Measurements from ENCODE around the gene CLSTN2. TPM values are rescaled to one million over a fixed set of nuclear protein-coding genes. Genes with fewer than 3 reads are reported as not detected.

Gene CLSTN2
- polyA plus RNA-seq, 3 donors = not detected

- Histone ChIP-seq H3K4me2 (replicated peaks; ENCODE audit: extremely low read depth, low read length, poor library complexity, severe bottlenecking) (no peak overlapping the region), H3K4me1 (ENCODE audit: control insufficient read depth in 1 of 2, insufficient read depth in 2 of 2, low read length in 2 of 2) (peaks cover 0 to 6% of the 10 kb centered on the region in 2 donors), H3K27me3 (ENCODE audit: control insufficient read depth in 2 of 2, insufficient read depth in 2 of 2, low read length in 2 of 2) (no peaks in the 10 kb centered on the region), H2AFZ (ENCODE audit: insufficient read depth, low read depth, low read length, poor library complexity, severe bottlenecking) (no peak overlapping the region), H3K36me3 (replicated peaks in 1 of 2; ENCODE audit: control insufficient read depth in 1 of 2, insufficient read depth in 2 of 2, low read length in 2 of 2) (no peaks in the 10 kb centered on the region), H4K20me1 (ENCODE audit: insufficient read depth, low read length) (no peaks in the 10 kb centered on the region), H3K79me2 (ENCODE audit: insufficient read depth, low read length) (no peaks in the 10 kb centered on the region), H3K4me3 (replicated peaks in 1 of 3; ENCODE audit: low read depth in 2 of 3, low read length in 3 of 3) (no peak overlapping the region), H3K9ac (ENCODE audit: insufficient read depth, low read length, poor library complexity, severe bottlenecking) (no peak overlapping the region), H3K9me3 (replicated peaks in 1 of 2; ENCODE audit: control insufficient read depth in 1 of 2, insufficient read depth in 1 of 2, low read length in 2 of 2) (peaks cover 0 to 11% of the 10 kb centered on the region in 2 donors), H3K27ac (ENCODE audit: low read depth in 1 of 2, low read length in 2 of 2) (no peak overlapping the region)
- no peak for TF ChIP-seq CTCF (IDR thresholded peaks at IDR 0.05)
- H3K36me3 Mint-ChIP-seq = no peaks in the 10 kb centered on the region
- H3K27me3 Mint-ChIP-seq (ENCODE audit: low read depth in 3 of 3) = peaks cover 0 to 2% (median 0%) of the 10 kb centered on the region in 3 donors
- intact Hi-C loops (cut with micrococcal nuclease) = no loop called here
- H3K9me3 Mint-ChIP-seq = peaks cover 0 to 7% (median 4%) of the 10 kb centered on the region in 7 donors
- WGBS (ENCODE audit: insufficient coverage) = 91% methylated on average over 4 of the region's 6 CpGs
- H3K4me3 Mint-ChIP-seq = no peak overlapping the region
- peaks cover 13% of the 10 kb centered on the region for H3K4me1 Mint-ChIP-seq
- no peak for DNase-seq
- H3K27ac Mint-ChIP-seq = no peak overlapping the region
Measured at GRCh38 chr3:140403608-140404007, 468.6 kb downstream of the CLSTN2 start.

GRCh38 chr3:140406655-140407054 lies 471.7 kb downstream of the CLSTN2 start:
- H3K36me3 Mint-ChIP-seq = no peaks in the 10 kb centered on the region
- H3K4me1 ChIP-seq (ENCODE audit: control insufficient read depth in 1 of 2, insufficient read depth in 2 of 2, low read length in 2 of 2) = peaks cover 0 to 3% of the 10 kb centered on the region in 2 donors
- peaks cover 7 to 18% of the 10 kb centered on the region in 2 donors for H3K9me3 ChIP-seq (replicated peaks in 1 of 2; ENCODE audit: control insufficient read depth in 1 of 2, insufficient read depth in 1 of 2, low read length in 2 of 2)
- no peak overlapping the region for H3K4me3 ChIP-seq (replicated peaks in 1 of 3; ENCODE audit: low read depth in 2 of 3, low read length in 3 of 3)
- peaks cover 3 to 13% (median 11%) of the 10 kb centered on the region in 7 donors for H3K9me3 Mint-ChIP-seq
- H3K36me3 ChIP-seq (replicated peaks in 1 of 2; ENCODE audit: control insufficient read depth in 1 of 2, insufficient read depth in 2 of 2, low read length in 2 of 2) = no peaks in the 10 kb centered on the region
- no peaks in the 10 kb centered on the region for H3K79me2 ChIP-seq (ENCODE audit: insufficient read depth, low read length)
- no peak overlapping the region for H2AFZ ChIP-seq (ENCODE audit: insufficient read depth, low read depth, low read length, poor library complexity, severe bottlenecking)
- no peak for DNase-seq
- H3K27ac ChIP-seq (ENCODE audit: low read depth in 1 of 2, low read length in 2 of 2) = no peak overlapping the region
- no peaks in the 10 kb centered on the region for H4K20me1 ChIP-seq (ENCODE audit: insufficient read depth, low read length)
- peaks cover 6% of the 10 kb centered on the region for H3K4me1 Mint-ChIP-seq
- no peak overlapping the region for H3K27ac Mint-ChIP-seq
- no peak overlapping the region for H3K4me3 Mint-ChIP-seq
- peaks cover 0 to 4% (median 0%) of the 10 kb centered on the region in 3 donors for H3K27me3 Mint-ChIP-seq (ENCODE audit: low read depth in 3 of 3)
- intact Hi-C loops (cut with micrococcal nuclease) = no loop called here
- no peak overlapping the region for H3K4me2 ChIP-seq (replicated peaks; ENCODE audit: extremely low read depth, low read length, poor library complexity, severe bottlenecking)
- TF ChIP-seq CTCF (IDR thresholded peaks at IDR 0.05) = no peak
- H3K9ac ChIP-seq (ENCODE audit: insufficient read depth, low read length, poor library complexity, severe bottlenecking) = no peak overlapping the region
- H3K27me3 ChIP-seq (ENCODE audit: control insufficient read depth in 2 of 2, insufficient read depth in 2 of 2, low read length in 2 of 2) = no peaks in the 10 kb centered on the region
